GM10248 (cell line): Measurements from ENCODE around the gene LAMA3.
"Not testable (repeated sequence)": the region's sequence is repeated elsewhere in the genome, so short reads cannot be mapped to it uniquely, and the experiment has no call there.

Experiments used
- CTCF ChIA-PET: fragments of 300-600 bp; sonication (Branson Sonifier 250); formaldehyde crosslinking; extraction: SDS; loops from one replicate; lab custom pipeline; 2021; ENCODE audit warnings: antibody characterized with exemption; lab: Yijun Ruan, JAX
- POLR2A ChIA-PET: fragments of 350-650 bp; sonication (Branson Sonifier 250); formaldehyde crosslinking; extraction: SDS; loops from one replicate; lab custom pipeline; 2020; ENCODE audit warnings: antibody characterized with exemption; lab: Yijun Ruan, JAX
- DNase-seq: peaks from one replicate; pipeline ENCODE4 v3.0.0; 2012; ENCODE audit errors: extremely low spot score
- CTCF ChIP-seq: IDR thresholded peaks from 2 replicates; pipeline ENCODE4 v1.5.1; 2012; ENCODE audit warnings: mild to moderate bottlenecking, low read depth; ENCODE audit errors: extremely low read depth, missing control alignments, control extremely low read depth

LAMA3 gene

GRCh38 chr18:23710068-23710527 lies 20.8 kb downstream of the LAMA3 start:
- TF ChIP-seq CTCF = no peak
- CTCF ChIA-PET = no interaction called here
- no peak for DNase-seq
- POLR2A ChIA-PET = no interaction called here

- POLR2A ChIA-PET = no interaction called here
- CTCF ChIA-PET = interaction anchor here (1.2 kb wide), 2 partner anchors 89 to 1487 kb away, joined by 3 to 4 read pairs; no protein-coding TSS in a partner anchor
- TF ChIP-seq CTCF = no peak
- no peak for DNase-seq
Measured at GRCh38 chr18:23710946-23711345, 21.7 kb downstream of the LAMA3 start.

- POLR2A ChIA-PET = no interaction called here
- no peak for TF ChIP-seq CTCF
- DNase-seq = no peak
- CTCF ChIA-PET = interaction anchor here (1.2 to 1.7 kb wide), 3 partner anchors 8 to 1487 kb away, joined by 3 to 6 read pairs (median 4); no protein-coding TSS in a partner anchor
Measured at GRCh38 chr18:23711426-23711825, 22.2 kb downstream of the LAMA3 start.

GRCh38 chr18:23712445-23712844 lies 23.2 kb downstream of the LAMA3 start:
- TF ChIP-seq CTCF = no peak
- ChIA-PET POLR2A (no interaction called here), CTCF (interaction anchor here (1.7 kb wide), 1 partner anchor 9 kb away, joined by 6 read pairs; no protein-coding TSS in a partner anchor)
- DNase-seq = no peak

- TF ChIP-seq CTCF = no peak
- ChIA-PET POLR2A (no interaction called here), CTCF (interaction anchor here (1.3 kb wide), 2 partner anchors 12 to 22 kb away, joined by 3 to 4 read pairs; no protein-coding TSS in a partner anchor)
- DNase-seq = no peak
Measured at GRCh38 chr18:23714576-23714975, 25.3 kb downstream of the LAMA3 start.

- DNase-seq, POLR2A ChIA-PET: not testable (repeated sequence)
- CTCF ChIA-PET = interaction anchor here (1.0 kb wide), 2 partner anchors 12 to 13 kb away, joined by 3 read pairs; no protein-coding TSS in a partner anchor
Measured at GRCh38 chr18:23716079-23716478, 26.8 kb downstream of the LAMA3 start.

- CTCF ChIA-PET = interaction anchor here (1.0 kb wide), 2 partner anchors 12 to 13 kb away, joined by 3 read pairs; no protein-coding TSS in a partner anchor
- TF ChIP-seq CTCF = no peak
- POLR2A ChIA-PET = no interaction called here
- DNase-seq = no peak
Measured at GRCh38 chr18:23716516-23716915, 27.3 kb downstream of the LAMA3 start.
